ENCODE measurements around the gene FAM53B.
A peak's percentile ranks its signal among the peaks of the same experiment; 100 is the strongest.

The FAM53B gene

GRCh38 chr10:124603376-124604213 lies 140.6 kb downstream of the FAM53B start:
- no peak for DNase-seq

DNA sequence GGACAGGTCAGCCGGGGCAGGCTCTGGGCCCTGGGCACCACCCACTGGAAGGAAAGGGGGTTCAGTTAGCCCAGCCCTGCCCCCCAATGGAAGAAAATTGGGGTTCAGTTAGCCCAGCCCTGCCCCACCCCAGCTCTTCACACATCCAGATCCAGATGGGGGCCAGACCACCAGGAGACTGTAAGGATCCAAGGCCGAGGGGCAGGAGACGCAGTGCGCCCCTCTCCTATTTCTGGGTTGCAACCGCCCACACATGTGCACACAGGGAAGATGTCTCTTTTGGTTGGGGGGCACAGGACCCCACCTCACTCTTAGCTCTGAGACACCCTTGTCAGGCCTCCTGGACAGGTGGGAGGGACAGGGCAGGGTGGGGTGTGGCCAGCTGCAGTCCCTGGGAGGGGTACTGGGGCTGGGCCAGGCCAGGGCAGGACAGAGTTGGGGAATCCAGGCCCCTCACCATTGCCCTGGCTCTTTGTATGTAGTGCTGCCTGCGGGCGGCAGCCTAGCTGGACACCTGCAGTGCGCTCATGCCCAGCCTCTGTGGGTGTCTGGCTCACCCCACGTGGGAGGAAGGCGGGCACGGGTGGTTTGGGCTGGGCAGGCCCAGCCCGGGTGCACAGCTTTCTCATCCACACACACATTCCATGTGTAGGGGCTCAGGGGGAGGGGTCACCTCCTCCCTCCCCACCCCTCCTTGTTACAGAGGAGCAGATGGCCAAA lies 141.4 kb downstream of the FAM53B start:
- DNase-seq: peak in 1 of 58 donors; percentile 14

- no peak for DNase-seq
These were observed 142.0 kb downstream of the FAM53B start for GRCh38 chr10:124602121-124602561.

DNA sequence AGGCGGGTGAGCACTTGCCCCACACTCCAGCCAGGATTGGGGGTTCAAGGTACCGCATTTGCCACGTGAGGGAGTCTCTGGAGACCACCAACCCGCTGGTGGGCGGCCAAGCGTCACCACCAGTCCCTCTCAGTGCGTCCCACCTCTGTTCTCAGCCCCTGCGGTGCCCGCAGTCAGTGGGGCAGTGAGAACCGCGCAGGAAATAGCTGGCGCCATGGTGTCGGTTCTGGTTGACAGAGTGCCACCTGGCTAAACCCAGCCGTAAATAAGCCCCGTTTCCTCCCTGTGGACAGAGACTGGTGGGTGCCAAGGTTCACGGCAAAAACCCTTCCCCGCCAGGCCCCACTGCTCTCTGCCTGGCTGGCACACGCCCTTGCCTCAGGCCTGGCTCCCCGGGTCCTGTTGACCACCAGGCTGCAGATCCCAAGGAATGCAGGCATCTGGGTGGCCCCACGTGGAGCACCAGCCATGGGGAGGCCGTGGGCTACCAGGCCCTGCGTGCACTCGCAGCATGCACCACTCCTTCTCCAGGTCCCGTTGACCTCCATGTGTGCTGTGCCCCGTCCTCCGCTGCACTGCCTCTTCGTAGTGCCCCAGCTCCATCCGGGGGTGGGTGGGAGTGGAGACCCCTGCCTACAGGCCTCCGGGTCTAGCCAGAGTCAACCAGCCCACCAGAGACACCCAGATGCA lies 142.6 kb downstream of the FAM53B start:
- no peak for DNase-seq

- no peak for DNase-seq
These were observed 143.2 kb downstream of the FAM53B start for GRCh38 chr10:124601016-124601415.

- no peak for DNase-seq
These were observed 143.9 kb downstream of the FAM53B start for GRCh38 chr10:124600051-124600880.

DNA sequence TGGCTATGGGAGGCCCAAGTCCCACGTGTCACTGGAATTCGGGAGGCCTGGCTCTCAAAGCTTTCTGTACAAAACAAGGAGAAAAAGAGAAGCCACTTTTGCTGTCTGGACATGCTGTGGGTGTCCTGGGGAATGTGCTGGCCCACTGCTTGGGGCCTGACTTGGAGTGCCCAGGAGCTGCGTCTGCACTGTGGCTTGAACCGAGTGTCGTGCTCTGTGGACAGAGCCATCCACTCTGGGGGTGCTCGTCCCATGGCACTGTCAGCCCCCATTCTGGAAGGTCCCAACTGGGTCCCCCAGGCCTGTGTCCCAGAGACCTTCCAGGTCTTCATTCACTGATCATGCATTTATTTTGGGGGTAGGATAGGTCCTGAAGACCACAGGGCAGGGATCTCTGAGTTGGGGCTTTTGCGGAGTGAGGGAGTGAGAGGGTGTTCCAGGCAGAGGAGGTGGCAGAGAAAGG lies 144.6 kb downstream of the FAM53B start:
- no peak for DNase-seq

GRCh38 chr10:124598773-124599587 lies 145.2 kb downstream of the FAM53B start:
- DNase-seq: no peak

GRCh38 chr10:124598196-124598595 lies 146.0 kb downstream of the FAM53B start:
- DNase-seq: no peak

GRCh38 chr10:124597846-124598165 lies 146.4 kb downstream of the FAM53B start:
- DNase-seq: no peak

GRCh38 chr10:124596962-124597845 lies 147.0 kb downstream of the FAM53B start:
- DNase-seq: no peak

GRCh38 chr10:124596116-124596785 lies 147.9 kb downstream of the FAM53B start:
- DNase-seq: no peak

DNA sequence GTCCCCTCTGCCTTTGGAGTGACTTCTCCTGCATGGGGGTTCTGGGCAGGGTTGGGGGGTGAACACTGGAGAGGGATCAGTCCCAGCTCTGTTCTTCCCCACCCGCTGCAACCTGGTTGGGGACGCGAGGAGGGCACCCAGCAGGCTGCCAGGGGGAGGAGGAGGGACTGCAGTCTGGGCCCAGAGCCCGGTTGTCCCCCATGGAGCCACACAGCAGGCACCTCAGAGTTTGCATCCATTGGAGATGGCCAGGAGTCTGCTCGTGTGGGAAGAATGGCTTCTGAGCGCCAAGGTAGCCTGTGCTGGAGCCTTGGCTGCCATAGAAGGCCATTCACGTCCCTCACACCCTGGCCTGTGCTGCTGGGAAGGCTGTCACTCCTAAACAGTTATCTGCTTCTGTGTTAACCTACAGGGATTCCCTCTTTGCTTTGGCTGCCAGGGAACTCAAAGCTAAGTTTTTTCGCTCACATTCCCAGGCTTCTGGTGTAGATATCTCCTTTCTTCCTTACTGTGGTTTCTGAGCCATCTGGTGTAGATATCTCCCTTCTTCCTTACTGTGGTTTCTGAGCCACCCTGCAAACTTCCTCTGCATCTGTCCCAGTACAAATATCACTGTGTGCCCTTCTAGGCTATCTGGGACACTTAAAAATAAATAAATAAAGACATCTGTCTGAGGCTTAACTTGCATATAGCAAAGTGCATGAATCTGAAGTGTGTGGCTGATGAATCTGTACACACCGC lies 148.9 kb downstream of the FAM53B start:
- DNase-seq: no peak

GRCh38 chr10:124594240-124594639 lies 149.9 kb downstream of the FAM53B start:
- DNase-seq: no peak

DNA sequence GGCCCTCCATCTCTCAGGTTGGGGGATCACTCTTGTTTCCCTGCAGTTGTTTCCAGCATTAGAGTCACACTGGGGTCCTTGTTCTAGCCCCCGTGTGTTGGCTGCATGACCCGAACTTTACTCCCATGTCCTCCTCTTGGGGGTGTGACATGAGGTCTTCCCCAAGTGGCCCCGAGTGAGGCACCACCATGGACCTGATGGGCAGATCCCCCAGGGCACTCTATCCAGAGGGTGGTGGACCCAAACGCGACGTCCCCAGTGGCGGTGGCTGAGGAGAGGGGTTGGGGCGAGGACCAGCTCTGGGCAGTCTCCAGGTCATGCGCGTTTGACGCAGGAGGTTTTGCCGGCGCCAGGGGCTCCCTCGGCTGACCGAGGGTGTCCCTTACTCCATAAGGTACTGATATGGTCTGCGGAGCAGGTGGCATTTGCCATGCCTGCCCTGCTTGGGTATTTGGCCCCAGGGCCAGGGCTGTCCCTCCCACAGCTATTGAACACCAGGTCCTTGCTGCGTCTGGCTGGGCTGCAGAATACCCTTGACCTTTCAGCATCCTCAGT lies 150.7 kb downstream of the FAM53B start:
- no peak for DNase-seq

GRCh38 chr10:124592736-124593430 lies 151.3 kb downstream of the FAM53B start:
- no peak for DNase-seq

DNA sequence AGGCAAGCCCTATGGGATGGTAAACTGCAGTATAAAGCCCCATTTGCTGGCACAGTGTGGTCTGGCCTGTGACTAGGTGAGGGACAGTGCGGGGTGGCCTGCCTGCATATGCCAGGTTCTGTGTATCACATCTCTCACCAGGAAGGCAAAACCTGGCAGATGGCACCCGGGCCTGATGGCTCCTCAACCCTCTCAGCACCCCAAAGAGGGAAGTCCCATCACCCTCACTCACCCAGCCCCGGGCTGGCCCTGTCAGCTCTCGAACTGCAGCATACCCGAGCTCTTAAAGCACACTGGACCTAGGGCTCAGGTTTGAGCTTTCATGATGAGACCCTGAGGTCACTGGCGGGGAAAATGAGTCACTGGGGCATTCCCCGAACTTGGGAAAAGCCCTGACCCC lies 152.1 kb downstream of the FAM53B start:
- no peak for DNase-seq
